GM06990 (cell line): ENCODE data around the gene BLOC1S4.
"Not testable (repeated sequence)": the region's sequence is repeated elsewhere in the genome, so short reads cannot be mapped to it uniquely, and the experiment has no call there.

Experiments used
- DNase-seq: peaks from one replicate; pipeline ENCODE4 v3.0.0-alpha.2; 2011; ENCODE audit not compliant: insufficient read length; ENCODE audit errors: extremely low read depth
- H3K27me3 ChIP-seq: replicated peaks from 2 replicates; pipeline ENCODE4 v1.6.0; 2011; ENCODE audit warnings: low read length; ENCODE audit not compliant: control insufficient read depth, insufficient read depth
- H3K36me3 ChIP-seq: 2 replicates; pipeline ENCODE4 v1.5.1; 2011; ENCODE audit warnings: low read length; ENCODE audit not compliant: control insufficient read depth, insufficient read depth
- H3K4me3 ChIP-seq: replicated peaks from 2 replicates; pipeline ENCODE4 v1.5.1; 2011; ENCODE audit warnings: low read depth, mild to moderate bottlenecking, control low read depth, low read length
- TF ChIP-seq, protein P1 (sequence below): IDR thresholded peaks from 2 replicates; pipeline ENCODE4 v1.5.1; 2011; ENCODE audit warnings: low read length, control low read depth, mild to moderate bottlenecking, inconsistent platforms; ENCODE audit not compliant: insufficient read depth, poor library complexity, severe bottlenecking

Gene BLOC1S4, protein sequence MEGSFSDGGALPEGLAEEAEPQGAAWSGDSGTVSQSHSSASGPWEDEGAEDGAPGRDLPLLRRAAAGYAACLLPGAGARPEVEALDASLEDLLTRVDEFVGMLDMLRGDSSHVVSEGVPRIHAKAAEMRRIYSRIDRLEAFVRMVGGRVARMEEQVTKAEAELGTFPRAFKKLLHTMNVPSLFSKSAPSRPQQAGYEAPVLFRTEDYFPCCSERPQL

DNA sequence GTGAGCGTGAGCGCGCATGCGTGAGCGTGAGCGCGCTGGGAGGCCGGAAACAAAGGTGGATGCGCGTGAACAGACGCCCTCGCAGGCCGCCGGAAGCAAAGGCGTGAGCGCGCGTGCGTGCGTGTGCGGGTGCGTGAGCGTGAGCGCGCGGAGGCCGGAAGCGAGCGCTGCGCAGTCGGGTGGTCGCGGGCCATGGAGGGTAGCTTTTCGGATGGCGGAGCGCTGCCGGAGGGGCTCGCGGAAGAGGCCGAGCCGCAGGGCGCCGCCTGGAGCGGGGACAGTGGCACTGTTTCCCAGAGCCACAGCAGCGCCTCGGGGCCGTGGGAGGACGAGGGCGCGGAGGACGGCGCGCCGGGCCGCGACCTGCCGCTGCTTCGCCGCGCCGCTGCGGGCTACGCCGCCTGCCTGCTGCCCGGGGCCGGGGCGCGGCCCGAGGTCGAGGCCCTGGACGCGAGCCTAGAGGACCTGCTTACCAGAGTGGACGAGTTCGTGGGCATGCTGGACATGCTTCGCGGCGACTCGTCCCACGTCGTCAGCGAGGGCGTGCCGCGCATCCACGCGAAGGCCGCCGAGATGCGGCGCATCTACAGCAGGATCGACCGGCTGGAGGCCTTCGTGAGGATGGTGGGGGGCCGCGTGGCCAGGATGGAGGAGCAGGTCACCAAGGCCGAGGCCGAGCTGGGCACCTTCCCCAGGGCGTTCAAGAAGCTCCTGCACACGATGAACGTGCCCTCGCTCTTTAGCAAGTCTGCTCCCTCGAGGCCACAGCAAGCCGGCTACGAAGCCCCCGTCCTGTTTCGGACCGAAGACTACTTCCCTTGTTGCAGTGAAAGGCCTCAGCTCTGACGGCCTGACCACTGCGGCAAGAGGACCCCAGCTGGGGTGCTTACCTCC, at the start of gene BLOC1S4:
BLOC1S4 (plus strand) TSS at position 157 of the 894 bp plus-strand sequence; CDS start at position 193, 36 bp downstream.
- Histone ChIP-seq H3K4me3 (peak within 1 kb of the TSS; percentile 95), H3K27me3 (no peaks in the 10 kb centered on the region), H3K36me3 (no peaks in the 10 kb centered on the region)
- peak; percentile 95 for DNase-seq
- TF ChIP-seq, protein P1, sequence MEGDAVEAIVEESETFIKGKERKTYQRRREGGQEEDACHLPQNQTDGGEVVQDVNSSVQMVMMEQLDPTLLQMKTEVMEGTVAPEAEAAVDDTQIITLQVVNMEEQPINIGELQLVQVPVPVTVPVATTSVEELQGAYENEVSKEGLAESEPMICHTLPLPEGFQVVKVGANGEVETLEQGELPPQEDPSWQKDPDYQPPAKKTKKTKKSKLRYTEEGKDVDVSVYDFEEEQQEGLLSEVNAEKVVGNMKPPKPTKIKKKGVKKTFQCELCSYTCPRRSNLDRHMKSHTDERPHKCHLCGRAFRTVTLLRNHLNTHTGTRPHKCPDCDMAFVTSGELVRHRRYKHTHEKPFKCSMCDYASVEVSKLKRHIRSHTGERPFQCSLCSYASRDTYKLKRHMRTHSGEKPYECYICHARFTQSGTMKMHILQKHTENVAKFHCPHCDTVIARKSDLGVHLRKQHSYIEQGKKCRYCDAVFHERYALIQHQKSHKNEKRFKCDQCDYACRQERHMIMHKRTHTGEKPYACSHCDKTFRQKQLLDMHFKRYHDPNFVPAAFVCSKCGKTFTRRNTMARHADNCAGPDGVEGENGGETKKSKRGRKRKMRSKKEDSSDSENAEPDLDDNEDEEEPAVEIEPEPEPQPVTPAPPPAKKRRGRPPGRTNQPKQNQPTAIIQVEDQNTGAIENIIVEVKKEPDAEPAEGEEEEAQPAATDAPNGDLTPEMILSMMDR = no peak

DNA sequence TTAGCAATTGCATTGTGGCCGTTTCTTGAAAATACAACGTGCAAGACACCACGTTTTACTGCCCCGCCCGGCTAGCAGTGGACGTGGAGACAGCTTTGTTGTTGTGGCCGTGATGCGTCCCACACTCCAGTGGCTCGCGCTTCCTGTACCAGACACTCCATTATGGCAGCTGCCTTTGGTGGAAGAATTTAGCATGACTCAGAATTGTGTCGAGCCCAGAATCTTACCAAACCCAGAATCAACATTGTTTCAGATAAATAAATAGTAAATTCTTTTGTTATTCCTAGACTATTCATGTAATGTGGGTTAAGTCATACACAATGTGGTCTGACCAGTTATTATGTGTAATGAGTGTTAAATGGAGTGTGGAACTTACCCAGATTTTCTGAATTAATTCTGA, 47.6 kb upstream of the BLOC1S4 start:
- Histone ChIP-seq H3K36me3 (no peaks in the 10 kb centered on the region), H3K4me3 (no peak overlapping the region), H3K27me3 (peaks cover 2% of the 10 kb centered on the region)
- TF ChIP-seq, protein P1 = no peak
- DNase-seq = no peak

DNA sequence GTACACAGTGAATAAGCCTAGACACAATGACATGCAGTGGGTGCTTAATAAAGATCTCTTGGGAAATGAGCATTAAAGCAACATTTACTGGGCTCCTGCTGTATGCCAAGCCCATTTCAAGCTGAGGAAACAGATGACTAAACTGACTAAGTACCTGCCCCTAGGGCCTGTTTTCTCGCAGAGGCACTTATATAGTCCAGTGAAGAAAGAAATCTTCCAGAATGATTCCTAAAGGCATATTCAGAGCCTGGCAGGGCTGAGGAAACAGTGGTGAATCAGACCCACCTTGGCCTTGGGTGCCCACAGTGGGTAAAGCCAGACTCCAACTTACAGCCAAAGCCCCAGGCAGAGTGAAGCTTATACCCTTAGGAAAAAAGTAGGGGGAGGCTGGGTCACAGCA, 44.3 kb upstream of the BLOC1S4 start:
- H3K4me3 ChIP-seq = no peak overlapping the region
- TF ChIP-seq, protein P1 = no peak
- H3K27me3 ChIP-seq = no peaks in the 10 kb centered on the region
- DNase-seq = no peak
- H3K36me3 ChIP-seq = peaks cover 2% of the 10 kb centered on the region; the same call in 1 of the 2 replicates

DNA sequence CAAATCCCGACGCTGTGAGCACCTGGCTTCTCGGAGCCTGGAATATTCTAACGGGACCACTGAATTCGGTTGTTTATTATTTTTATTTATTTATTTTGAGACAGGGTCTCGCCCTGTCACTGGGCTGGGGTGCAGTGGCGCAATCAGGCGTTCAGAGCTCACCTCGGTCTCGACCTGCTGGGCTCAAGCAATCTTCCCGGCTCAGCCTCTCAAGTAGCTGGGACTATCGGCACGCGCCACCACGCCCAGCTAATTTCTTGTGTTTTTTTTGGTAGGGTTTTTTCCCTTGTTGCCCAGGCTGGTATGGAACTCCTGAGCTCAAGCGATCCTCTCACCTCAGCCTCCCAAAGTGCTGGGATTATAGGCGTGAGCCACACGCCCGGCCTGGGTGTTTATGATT, 43.8 kb upstream of the BLOC1S4 start:
- Histone ChIP-seq H3K36me3 (peaks cover 2% of the 10 kb centered on the region), H3K4me3 (no peak overlapping the region), H3K27me3 (no peaks in the 10 kb centered on the region)
- DNase-seq = no peak
- TF ChIP-seq, protein P1 = no peak

DNA sequence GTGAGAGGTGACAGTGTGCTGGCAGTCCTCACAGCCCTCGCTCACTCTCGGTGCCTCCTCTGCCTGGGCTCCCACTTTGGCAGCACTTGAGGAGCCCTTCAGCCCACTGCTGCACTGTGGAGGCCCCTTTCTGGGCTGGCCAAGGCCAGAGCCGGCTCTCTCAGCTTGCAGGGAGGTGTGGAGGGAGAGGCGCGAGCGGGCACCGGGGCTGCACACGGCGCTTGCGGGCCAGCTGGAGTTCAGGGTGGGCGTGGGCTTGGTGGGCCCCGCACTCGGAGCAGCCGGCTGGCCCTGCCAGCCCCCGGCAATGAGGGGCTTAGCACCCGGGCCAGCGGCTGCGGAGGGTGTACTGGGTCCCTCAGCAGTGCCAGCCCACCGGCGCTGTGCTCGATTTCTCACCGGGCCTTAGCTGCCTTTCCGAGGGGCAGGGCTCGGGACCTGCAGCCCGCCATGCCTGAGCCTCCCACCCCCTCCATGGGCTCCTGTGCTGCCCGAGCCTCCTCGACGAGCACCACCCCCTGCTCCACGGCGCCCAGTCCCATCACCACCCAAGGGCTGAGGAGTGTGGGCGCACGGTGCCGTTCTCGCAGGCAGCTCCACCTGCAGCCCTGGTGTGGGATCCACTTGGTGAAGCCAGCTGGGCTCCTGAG, 43.3 kb upstream of the BLOC1S4 start:
- H3K27me3 ChIP-seq, DNase-seq, H3K4me3 ChIP-seq, H3K36me3 ChIP-seq: not testable (repeated sequence)

DNA sequence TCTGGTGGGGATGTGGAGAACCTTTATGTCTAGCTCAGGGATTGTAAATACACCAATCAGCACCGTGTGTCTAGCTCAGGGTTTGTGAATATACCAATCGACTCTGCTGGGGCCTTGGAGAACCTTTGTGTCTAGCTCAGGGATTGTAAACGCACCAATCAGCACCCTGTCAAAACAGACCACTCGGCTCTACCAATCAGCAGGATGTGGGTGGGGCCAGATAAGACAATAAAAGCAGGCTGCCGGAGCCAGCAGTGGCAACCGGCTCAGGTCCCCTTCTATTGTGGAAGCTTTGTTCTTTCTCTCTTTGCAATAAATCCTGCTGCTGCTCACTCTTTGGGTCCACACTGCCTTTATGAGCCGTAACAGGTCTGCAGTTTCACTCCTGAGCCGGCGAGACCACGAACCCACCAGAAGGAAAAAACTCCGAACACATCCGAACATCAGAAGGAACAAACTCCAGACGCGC, 42.7 kb upstream of the BLOC1S4 start:
- DNase-seq, H3K36me3 ChIP-seq, H3K27me3 ChIP-seq: not testable (repeated sequence)
- H3K4me3 ChIP-seq = peak overlapping the region; percentile 79
